Hepatocyte (in vitro differentiated cells): ENCODE data around the gene TEX29. TPM values are rescaled to one million over a fixed set of nuclear protein-coding genes. Genes with fewer than 3 reads are reported as not detected.

Experiments used
- DNase-seq: peaks from one replicate; pipeline ENCODE4 v3.0.0-alpha.2; 2016; ENCODE audit warnings: low spot score
- H2AFZ ChIP-seq: fragments of 200-600 bp; sonication (generic); 2 replicates; pipeline ENCODE4 v1.6.0; 2016; ENCODE audit warnings: antibody characterized with exemption, mild to moderate bottlenecking
- H3K27ac ChIP-seq: fragments of 200-600 bp; sonication (generic); 2 replicates; pipeline ENCODE4 v1.5.1; 2016; ENCODE audit warnings: mild to moderate bottlenecking
- H3K27me3 ChIP-seq: fragments of 200-600 bp; sonication (generic); 2 replicates; pipeline ENCODE4 v1.6.1; 2016
- H3K36me3 ChIP-seq: fragments of 200-600 bp; sonication (generic); replicated peaks from 2 replicates; pipeline ENCODE4 v1.5.1; 2016; ENCODE audit warnings: low read depth; ENCODE audit not compliant: insufficient read depth
- H3K4me1 ChIP-seq: fragments of 200-600 bp; sonication (generic); 2 replicates; pipeline ENCODE4 v1.5.1; 2016; ENCODE audit warnings: mild to moderate bottlenecking, moderate library complexity; ENCODE audit not compliant: insufficient read depth
- H3K4me2 ChIP-seq: fragments of 200-600 bp; sonication (generic); 2 replicates; pipeline ENCODE4 v1.6.0; 2016
- H3K4me3 ChIP-seq: fragments of 200-600 bp; sonication (generic); 2 replicates; pipeline ENCODE4 v1.5.1; 2016; ENCODE audit warnings: mild to moderate bottlenecking
- H3K79me2 ChIP-seq: fragments of 200-600 bp; sonication (generic); 2 replicates; pipeline ENCODE4 v1.6.0; 2017; ENCODE audit warnings: mild to moderate bottlenecking
- H3K9me2 ChIP-seq: fragments of 200-600 bp; sonication (generic); replicated peaks from 2 replicates; pipeline ENCODE4 v1.6.0; 2017; ENCODE audit warnings: mild to moderate bottlenecking; ENCODE audit not compliant: insufficient read depth
- H3K9me3 ChIP-seq: fragments of 200-600 bp; sonication (generic); 2 replicates; pipeline ENCODE4 v1.5.1; 2016; ENCODE audit warnings: low read depth, mild to moderate bottlenecking
- H4K20me1 ChIP-seq: fragments of 200-600 bp; sonication (generic); 2 replicates; pipeline ENCODE4 v1.6.0; 2016; ENCODE audit warnings: mild to moderate bottlenecking; ENCODE audit not compliant: insufficient read depth, poor library complexity, severe bottlenecking
- CTCF ChIP-seq: fragments of 200-600 bp; sonication (generic); IDR thresholded peaks from 2 replicates; pipeline ENCODE4 v1.5.1; 2016; ENCODE audit warnings: antibody characterized with exemption, mild to moderate bottlenecking; ENCODE audit not compliant: poor library complexity
- EZH2 ChIP-seq: fragments of 200-600 bp; sonication (generic); IDR thresholded peaks from 2 replicates; pipeline ENCODE4 v1.6.1; 2016; ENCODE audit warnings: antibody characterized with exemption, mild to moderate bottlenecking, borderline replicate concordance
- EZH2phosphoT487 ChIP-seq: fragments of 200-600 bp; sonication (generic); IDR thresholded peaks from one replicate; pipeline ENCODE4 v1.6.1; 2018; ENCODE audit warnings: antibody characterized with exemption, mild to moderate bottlenecking, low read depth, moderate library complexity; ENCODE audit not compliant: unreplicated experiment, severe bottlenecking
- WGBS: methylation state at CpG from one replicate; pipeline ENCODE4 v1.1.6; 2016; ENCODE audit warnings: low lambda C conversion rate; ENCODE audit errors: missing lambda C conversion rate; 5-methylcytosine and 5-hydroxymethylcytosine counted together
- polyA plus RNA-seq: library from polyadenylated mRNA; unstranded; fragments of >200 nt; fragmentation: Nextera tagmentation; extraction: Ambion mirVana; gene quantifications from 2 replicates; pipeline ENCODE4 v1.2.1, GENCODE V29; 2016
- total RNA-seq: library from RNA; depleted of rRNA; stranded (reverse); fragments of >200 nt; gene quantifications from 2 replicates; pipeline ENCODE4 v1.2.3, GENCODE V29; 2014

The TEX29 gene
- total and polyA plus RNA-seq, 2 experiments from 2014 or later: 0.83 to 1.8 TPM

GRCh38 chr13:111346101-111346680 is 25.7 kb downstream of the TEX29 start:
- Histone ChIP-seq H3K27me3 (no peaks in the 10 kb centered on the region), H3K27ac (no peak overlapping the region), H3K9me2 (no peaks in the 10 kb centered on the region), H3K4me2 (no peak overlapping the region), H2AFZ (no peak overlapping the region), H3K79me2 (no peaks in the 10 kb centered on the region), H3K4me1 (no peaks in the 10 kb centered on the region), H3K36me3 (no peaks in the 10 kb centered on the region), H3K4me3 (no peak overlapping the region), H4K20me1 (no peaks in the 10 kb centered on the region), H3K9me3 (no peaks in the 10 kb centered on the region)
- 90% methylated on average over 20 of the region's 20 CpGs for WGBS
- no peak for DNase-seq
- TF ChIP-seq CTCF: no peak
- TF ChIP-seq EZH2phosphoT487: no peak
- TF ChIP-seq EZH2: no peak

GRCh38 chr13:111347438-111347837 is 27.0 kb downstream of the TEX29 start:
- TF ChIP-seq EZH2phosphoT487 (no peak), EZH2 (no peak), CTCF (no peak)
- Histone ChIP-seq H4K20me1 (no peaks in the 10 kb centered on the region), H3K27ac (no peak overlapping the region), H3K4me1 (no peaks in the 10 kb centered on the region), H3K27me3 (no peaks in the 10 kb centered on the region), H3K4me2 (no peak overlapping the region), H3K4me3 (no peak overlapping the region), H3K79me2 (no peaks in the 10 kb centered on the region), H3K9me3 (no peaks in the 10 kb centered on the region), H2AFZ (no peak overlapping the region), H3K9me2 (no peaks in the 10 kb centered on the region), H3K36me3 (no peaks in the 10 kb centered on the region)
- no peak for DNase-seq
- WGBS: 98% methylated on average over 6 of the region's 6 CpGs

- Histone ChIP-seq H2AFZ (no peak overlapping the region), H3K4me3 (no peak overlapping the region), H3K79me2 (no peaks in the 10 kb centered on the region), H4K20me1 (no peaks in the 10 kb centered on the region), H3K4me2 (no peak overlapping the region), H3K9me2 (no peaks in the 10 kb centered on the region), H3K4me1 (no peaks in the 10 kb centered on the region), H3K36me3 (no peaks in the 10 kb centered on the region), H3K9me3 (no peaks in the 10 kb centered on the region), H3K27ac (no peak overlapping the region), H3K27me3 (no peaks in the 10 kb centered on the region)
- no peak for DNase-seq
- 97% methylated on average over 2 of the region's 2 CpGs for WGBS
- TF ChIP-seq EZH2phosphoT487 (no peak), EZH2 (no peak), CTCF (no peak)
Observed at GRCh38 chr13:111353508-111353907, 33.1 kb downstream of the TEX29 start.
